H9 (cell line): ENCODE results near the gene ITPR1. TPM values are rescaled to one million over a fixed set of nuclear protein-coding genes. Genes with fewer than 3 reads are reported as not detected.

Source experiments
- DNase-seq: peaks from one replicate; pipeline ENCODE4 v3.0.0-alpha.2; 2017
- H2AFZ ChIP-seq: one replicate; pipeline ENCODE4 v1.6.1; 2013; ENCODE audit warnings: mild to moderate bottlenecking, low read length, control low read depth, moderate library complexity
- H2AK5ac ChIP-seq: 2 replicates; pipeline ENCODE4 v1.6.1; 2013; ENCODE audit warnings: low read length, control low read depth, mixed read lengths; ENCODE audit not compliant: insufficient read length
- H2BK120ac ChIP-seq: one replicate; pipeline ENCODE4 v1.6.1; 2013; ENCODE audit warnings: low read depth, mild to moderate bottlenecking, low read length, control low read depth, inconsistent platforms; ENCODE audit not compliant: poor library complexity, severe bottlenecking
- H2BK12ac ChIP-seq: 2 replicates; pipeline ENCODE4 v1.6.1; 2013; ENCODE audit warnings: low read length, control low read depth, mixed read lengths, low read depth; ENCODE audit not compliant: insufficient read length
- H2BK15ac ChIP-seq: 2 replicates; pipeline ENCODE4 v1.6.1; 2013; ENCODE audit warnings: low read depth, low read length, control low read depth
- H2BK20ac ChIP-seq: one replicate; pipeline ENCODE4 v1.6.1; 2013; ENCODE audit warnings: low read depth, mild to moderate bottlenecking, low read length, control low read depth, inconsistent platforms; ENCODE audit not compliant: poor library complexity, severe bottlenecking
- H2BK5ac ChIP-seq: 2 replicates; pipeline ENCODE4 v1.6.1; 2013; ENCODE audit warnings: low read length, control low read depth, mixed read lengths; ENCODE audit not compliant: insufficient read length
- H3K14ac ChIP-seq: 2 replicates; pipeline ENCODE4 v1.6.1; 2013; ENCODE audit warnings: low read length, control low read depth; ENCODE audit not compliant: insufficient read depth
- H3K18ac ChIP-seq: 2 replicates; pipeline ENCODE4 v1.6.1; 2013; ENCODE audit warnings: low read depth, mild to moderate bottlenecking, mixed read lengths, low read length, control low read depth; ENCODE audit not compliant: insufficient read length
- H3K23ac ChIP-seq: 2 replicates; pipeline ENCODE4 v1.6.1; 2013; ENCODE audit warnings: low read length, control low read depth, mixed read lengths, low read depth; ENCODE audit not compliant: insufficient read length
- H3K23me2 ChIP-seq: 2 replicates; pipeline ENCODE4 v1.6.1; 2013; ENCODE audit warnings: low read depth, mild to moderate bottlenecking, mixed read lengths, low read length, control low read depth; ENCODE audit not compliant: insufficient read length, poor library complexity, severe bottlenecking
- H3K27ac ChIP-seq: 2 replicates; pipeline ENCODE4 v1.5.1; 2013; ENCODE audit warnings: low read length, control low read depth, mixed read lengths, low read depth; ENCODE audit not compliant: insufficient read length
- H3K27me3 ChIP-seq: 2 replicates; pipeline ENCODE4 v1.6.1; 2013; ENCODE audit warnings: low read length, control low read depth, inconsistent platforms; ENCODE audit not compliant: insufficient read depth
- H3K4ac ChIP-seq: 2 replicates; pipeline ENCODE4 v1.6.1; 2013; ENCODE audit warnings: low read depth, mild to moderate bottlenecking, control low read depth, inconsistent platforms, low read length, moderate library complexity
- H3K4me1 ChIP-seq: 2 replicates; pipeline ENCODE4 v1.6.1; 2013; ENCODE audit warnings: low read length, control low read depth, inconsistent platforms; ENCODE audit not compliant: insufficient read depth
- H3K4me2 ChIP-seq: 2 replicates; pipeline ENCODE4 v1.6.1; 2013; ENCODE audit warnings: low read length, control low read depth, mixed read lengths; ENCODE audit not compliant: insufficient read length, insufficient read depth
- H3K56ac ChIP-seq: 2 replicates; pipeline ENCODE4 v1.6.1; 2013; ENCODE audit warnings: low read depth, mild to moderate bottlenecking, mixed read lengths, low read length, control low read depth; ENCODE audit not compliant: insufficient read length
- H3K79me1 ChIP-seq: 2 replicates; pipeline ENCODE4 v1.6.1; 2013; ENCODE audit warnings: low read depth, mild to moderate bottlenecking, moderate library complexity, low read length, control low read depth, inconsistent platforms; ENCODE audit not compliant: insufficient read depth, poor library complexity, severe bottlenecking
- H3K79me2 ChIP-seq: 2 replicates; pipeline ENCODE4 v1.6.1; 2013; ENCODE audit warnings: low read length, control low read depth, inconsistent platforms; ENCODE audit not compliant: insufficient read depth
- H3K9ac ChIP-seq: 2 replicates; pipeline ENCODE4 v1.6.1; 2013; ENCODE audit warnings: low read length, control low read depth, mixed read lengths; ENCODE audit not compliant: insufficient read length; ENCODE audit errors: extremely low read depth
- H3K9me3 ChIP-seq: one replicate; pipeline ENCODE4 v1.6.1; 2013; ENCODE audit warnings: low read depth, low read length, inconsistent platforms; ENCODE audit not compliant: control insufficient read depth
- H3T11ph ChIP-seq: one replicate; pipeline ENCODE4 v1.6.1; 2013; ENCODE audit warnings: mild to moderate bottlenecking, low read length, control low read depth, inconsistent platforms
- H4K20me1 ChIP-seq: one replicate; pipeline ENCODE4 v1.6.1; 2013; ENCODE audit not compliant: control insufficient read depth, insufficient read length, insufficient read depth
- H4K5ac ChIP-seq: 2 replicates; pipeline ENCODE4 v1.6.1; 2013; ENCODE audit warnings: low read depth, mild to moderate bottlenecking, mixed read lengths, low read length, control low read depth; ENCODE audit not compliant: insufficient read length
- H4K8ac ChIP-seq: replicated peaks from 2 replicates; pipeline ENCODE4 v1.6.1; 2013; ENCODE audit warnings: low read length, control low read depth, mixed read lengths, low read depth; ENCODE audit not compliant: insufficient read length
- H4K91ac ChIP-seq: 2 replicates; pipeline ENCODE4 v1.6.1; 2013; ENCODE audit warnings: low read depth, mild to moderate bottlenecking, moderate library complexity, mixed read lengths, low read length, control low read depth; ENCODE audit not compliant: insufficient read length
- H3K27ac Mint-ChIP-seq, 3 experiments: 2 replicates in 2 of 3; 3 replicates in 1 of 3; pipeline ENCODE4 v1.8.0; 2020 to 2021; ENCODE audit warnings: mixed read lengths in 3 of 3, mild to moderate bottlenecking in 1 of 3, moderate library complexity in 1 of 3
- H3K27me3 Mint-ChIP-seq: 2 replicates; pipeline ENCODE4 v1.8.0; 2021; ENCODE audit warnings: low read depth, mild to moderate bottlenecking, moderate library complexity, mixed read lengths
- H3K36me3 Mint-ChIP-seq, 3 experiments: 2 replicates in 2 of 3; 3 replicates in 1 of 3; pipeline ENCODE4 v1.8.0; 2020 to 2021; ENCODE audit warnings: low read depth in 3 of 3, mixed read lengths in 3 of 3; ENCODE audit not compliant: insufficient read depth in 1 of 3
- H3K4me1 Mint-ChIP-seq, 2 experiments: 2 replicates each; pipeline ENCODE4 v1.8.0; 2020; ENCODE audit warnings: mixed read lengths in 2 of 2
- H3K4me3 Mint-ChIP-seq, 2 experiments: 2 replicates in 1 of 2; 3 replicates in 1 of 2; pipeline ENCODE4 v1.8.0; 2020 to 2021; ENCODE audit warnings: mild to moderate bottlenecking in 2 of 2, mixed read lengths in 2 of 2, moderate library complexity in 1 of 2
- H3K9me3 Mint-ChIP-seq, 2 experiments: 2 replicates in 1 of 2; 3 replicates in 1 of 2; pipeline ENCODE4 v1.8.0; 2020; ENCODE audit warnings: mild to moderate bottlenecking in 2 of 2, mixed read lengths in 2 of 2, moderate library complexity in 1 of 2
- CTCF ChIP-seq: fragments of 200-600 bp; sonication (generic); conservative IDR thresholded peaks from 3 replicates; pipeline ENCODE4 v1.8.0; 2021; ENCODE audit warnings: antibody characterized with exemption, mild to moderate bottlenecking
- WGBS: extraction: QIAGEN DNeasy Blood & Tissue Kit; methylation state at CpG from one replicate; pipeline ENCODE4 v1.1.7; 2013; ENCODE audit warnings: missing lambda C conversion rate, low lambda C conversion rate, mixed read lengths; ENCODE audit not compliant: insufficient read length; ENCODE audit errors: extremely low coverage; 5-methylcytosine and 5-hydroxymethylcytosine counted together
- total RNA-seq: library from RNA; stranded (reverse); gene quantifications from 2 replicates; pipeline ENCODE4 v1.2.1, GENCODE V29; 2021

Gene ITPR1
- total RNA-seq, 1 experiment from 2014 or later: 4.2 TPM

- H3K4me3 Mint-ChIP-seq: no peak overlapping the region
- WGBS: no CpG with 5 or more reads among the region's 2 CpGs
- Histone ChIP-seq H3K18ac (no peak overlapping the region), H3K27ac (no peak overlapping the region), H3K27me3 (no peaks in the 10 kb centered on the region), H3K4me2 (no peak overlapping the region), H2BK12ac (no peak overlapping the region), H3T11ph (no peak overlapping the region), H4K5ac (no peak overlapping the region), H3K79me2 (no peaks in the 10 kb centered on the region), H3K9ac (no peak overlapping the region), H2BK5ac (no peak overlapping the region), H2AK5ac (no peak overlapping the region), H2BK120ac (no peak overlapping the region), H3K79me1 (no peaks in the 10 kb centered on the region), H3K4ac (no peak overlapping the region), H2BK20ac (no peak overlapping the region), H3K14ac (no peak overlapping the region), H4K8ac (no peak overlapping the region), H4K20me1 (no peaks in the 10 kb centered on the region), H4K91ac (no peak overlapping the region), H3K23ac (no peak overlapping the region), H3K23me2 (no peaks in the 10 kb centered on the region), H3K9me3 (no peaks in the 10 kb centered on the region), H3K4me1 (no peaks in the 10 kb centered on the region), H2BK15ac (no peak overlapping the region), H3K56ac (no peak overlapping the region), H2AFZ (no peak overlapping the region)
- H3K27ac Mint-ChIP-seq: no peak overlapping the region
- no peak for DNase-seq
- peaks cover 0 to 4% of the 10 kb centered on the region in 2 experiments; a peak in 2 of 4 replicates for H3K4me1 Mint-ChIP-seq
- no peak for TF ChIP-seq CTCF
- H3K27me3 Mint-ChIP-seq: no peaks in the 10 kb centered on the region
- H3K9me3 Mint-ChIP-seq: no peaks in the 10 kb centered on the region; a peak in 1 of 5 replicates
- no peaks in the 10 kb centered on the region; a peak in 1 of 7 replicates for H3K36me3 Mint-ChIP-seq
Observed at GRCh38 chr3:4461468-4462090, 31.6 kb upstream of the ITPR1 start.
